Measurements from ENCODE around the gene RPS10. TPM values are rescaled to one million over a fixed set of nuclear protein-coding genes. Genes with fewer than 3 reads are reported as not detected.
A peak's percentile ranks its signal among the peaks of the same experiment; 100 is the strongest.

The RPS10 gene
- total RNA-seq, 1 donor from 2014 or later, result 1,626 TPM

- Mint-ChIP-seq H3K4me3 (no peak overlapping the region), H3K27me3 (ENCODE audit: low read depth) (no peaks in the 10 kb centered on the region)
Measured at GRCh38 chr6:34436803-34437643, 11.2 kb upstream of the RPS10 start.

GRCh38 chr6:34435916-34436315 is 10.0 kb upstream of the RPS10 start:
- Mint-ChIP-seq H3K4me1 (no peaks in the 10 kb centered on the region), H3K27ac (ENCODE audit: unreplicated experiment) (no peak overlapping the region)

More at GRCh38 chr6:34436803-34437643, 11.2 kb upstream of the RPS10 start:
- TF ChIP-seq CTCF (conservative IDR thresholded peaks at IDR 0.05), result no peak
- DNase-seq (ENCODE audit: low read depth, low spot score), result no peak
- no peak overlapping the region for H3K27ac Mint-ChIP-seq (ENCODE audit: unreplicated experiment)
- H3K36me3 Mint-ChIP-seq (ENCODE audit: low read depth), result peaks cover 6% of the 10 kb centered on the region
- H3K4me1 Mint-ChIP-seq, result peaks cover 4% of the 10 kb centered on the region
- H3K9me3 Mint-ChIP-seq, result peaks cover 8% of the 10 kb centered on the region

GRCh38 chr6:34425132-34425497 is 754 bp downstream of the RPS10 start:
- H3K4me1 Mint-ChIP-seq, result peaks cover 29% of the 10 kb centered on the region
- H3K9me3 Mint-ChIP-seq, result no peaks in the 10 kb centered on the region
- H3K4me3 Mint-ChIP-seq, result peak overlapping the region; percentile 100
- DNase-seq (ENCODE audit: low read depth, low spot score), result no peak
- TF ChIP-seq CTCF (conservative IDR thresholded peaks at IDR 0.05), result no peak
- H3K36me3 Mint-ChIP-seq (ENCODE audit: low read depth), result peaks cover 27% of the 10 kb centered on the region
- H3K27ac Mint-ChIP-seq (ENCODE audit: unreplicated experiment), result peak overlapping the region; percentile 100
- H3K27me3 Mint-ChIP-seq (ENCODE audit: low read depth), result peaks cover 3% of the 10 kb centered on the region

More at GRCh38 chr6:34435916-34436315, 10.0 kb upstream of the RPS10 start:
- no peak for TF ChIP-seq CTCF (conservative IDR thresholded peaks at IDR 0.05)
- Mint-ChIP-seq H3K36me3 (ENCODE audit: low read depth) (peaks cover 6% of the 10 kb centered on the region), H3K9me3 (peaks cover 8% of the 10 kb centered on the region), H3K4me3 (no peak overlapping the region), H3K27me3 (ENCODE audit: low read depth) (no peaks in the 10 kb centered on the region)
- no peak for DNase-seq (ENCODE audit: low read depth, low spot score)

- no peaks in the 10 kb centered on the region for H3K9me3 Mint-ChIP-seq
- TF ChIP-seq CTCF (conservative IDR thresholded peaks at IDR 0.05), result no peak
- H3K4me1 Mint-ChIP-seq, result peaks cover 29% of the 10 kb centered on the region
Measured at GRCh38 chr6:34424200-34425131, 1.4 kb downstream of the RPS10 start.

GRCh38 chr6:34423254-34423653 is 2.6 kb downstream of the RPS10 start:
- Mint-ChIP-seq H3K27ac (ENCODE audit: unreplicated experiment) (no peak overlapping the region), H3K36me3 (ENCODE audit: low read depth) (peaks cover 34% of the 10 kb centered on the region), H3K9me3 (no peaks in the 10 kb centered on the region), H3K4me1 (peaks cover 33% of the 10 kb centered on the region), H3K27me3 (ENCODE audit: low read depth) (no peaks in the 10 kb centered on the region), H3K4me3 (peak overlapping the region; percentile 100)
- no peak for DNase-seq (ENCODE audit: low read depth, low spot score)
- no peak for TF ChIP-seq CTCF (conservative IDR thresholded peaks at IDR 0.05)

More at GRCh38 chr6:34424200-34425131, 1.4 kb downstream of the RPS10 start:
- Mint-ChIP-seq H3K27ac (ENCODE audit: unreplicated experiment) (peak overlapping the region; percentile 100), H3K27me3 (ENCODE audit: low read depth) (peaks cover 3% of the 10 kb centered on the region), H3K36me3 (ENCODE audit: low read depth) (peaks cover 30% of the 10 kb centered on the region), H3K4me3 (peak overlapping the region; percentile 100)
- no peak for DNase-seq (ENCODE audit: low read depth, low spot score)
